GM12878 (cell line): ENCODE measurements around the gene CNOT6L. TPM values are rescaled to one million over a fixed set of nuclear protein-coding genes. Genes with fewer than 3 reads are reported as not detected.

Source experiments
- CUX1 ChIP-seq: IDR thresholded peaks from 2 replicates; pipeline ENCODE4 v1.6.1; 2012; ENCODE audit warnings: improper control_type of control experiment, low read depth, low read length; ENCODE audit not compliant: insufficient replicate concordance
- DPF2 ChIP-seq: fragments of 450-650 bp; IDR thresholded peaks from 2 replicates; pipeline ENCODE4 v1.6.1; 2017; ENCODE audit warnings: mild to moderate bottlenecking
- EGR1 ChIP-seq, 2 experiments: IDR thresholded peaks; 1 replicate in 1 of 2; 2 replicates in 1 of 2; pipeline ENCODE4 v1.6.1; 2011 to 2012; ENCODE audit warnings: low read depth in 2 of 2, low read length in 2 of 2, borderline replicate concordance in 1 of 2, mild to moderate bottlenecking in 1 of 2, moderate library complexity in 1 of 2
- HSF1 ChIP-seq: fragments of 150-350 bp; IDR thresholded peaks from 2 replicates; pipeline ENCODE4 v1.6.1; 2014; ENCODE audit warnings: mild to moderate bottlenecking, low read depth, low read length
- KAT2A ChIP-seq: conservative IDR thresholded peaks from 2 replicates; pipeline ENCODE4 v1.6.1; 2011; ENCODE audit warnings: low read depth, low read length; ENCODE audit not compliant: control insufficient read depth
- MAX ChIP-seq: IDR thresholded peaks from 2 replicates; pipeline ENCODE4 v1.6.1; 2012; ENCODE audit warnings: low read depth, low read length, improper control_type of control experiment
- MEF2A ChIP-seq: IDR thresholded peaks from 2 replicates; pipeline ENCODE4 v1.6.1; 2011; ENCODE audit warnings: low read depth, mild to moderate bottlenecking, low read length, moderate library complexity; ENCODE audit not compliant: insufficient read depth
- MEF2B ChIP-seq: fragments of 450-650 bp; IDR thresholded peaks from 2 replicates; pipeline ENCODE4 v1.6.1; 2018; ENCODE audit warnings: mild to moderate bottlenecking, moderate library complexity; ENCODE audit not compliant: partially characterized antibody, poor library complexity, severe bottlenecking
- MTA3 ChIP-seq: IDR thresholded peaks from 2 replicates; pipeline ENCODE4 v1.6.1; 2012; ENCODE audit warnings: low read length, inconsistent platforms, borderline replicate concordance
- NR2C2 ChIP-seq: IDR thresholded peaks from 2 replicates; pipeline ENCODE4 v1.6.1; 2011; ENCODE audit warnings: borderline replicate concordance, low read depth; ENCODE audit not compliant: control insufficient read depth, insufficient read length
- RB1 ChIP-seq: fragments of 450-650 bp; formaldehyde crosslinking; IDR thresholded peaks from 2 replicates; pipeline ENCODE4 v1.6.1; 2017; ENCODE audit warnings: mild to moderate bottlenecking, borderline replicate concordance
- RFX5 ChIP-seq: IDR thresholded peaks from 2 replicates; pipeline ENCODE4 v1.6.1; 2011; ENCODE audit warnings: low read depth, low read length, improper control_type of control experiment
- RUNX3 ChIP-seq: IDR thresholded peaks from 2 replicates; pipeline ENCODE4 v1.6.1; 2012; ENCODE audit warnings: low read length, inconsistent platforms
- SUPT20H ChIP-seq: IDR thresholded peaks from 2 replicates; pipeline ENCODE4 v1.6.1; 2011; ENCODE audit warnings: low read depth, mild to moderate bottlenecking, low read length, moderate library complexity, borderline replicate concordance; ENCODE audit not compliant: control insufficient read depth
- TAF1 ChIP-seq: IDR thresholded peaks from 2 replicates; pipeline ENCODE4 v1.6.1; 2011; ENCODE audit warnings: mild to moderate bottlenecking, low read depth, low read length, borderline replicate concordance
- TCF12 ChIP-seq: IDR thresholded peaks from 2 replicates; pipeline ENCODE4 v1.6.1; 2011; ENCODE audit warnings: low read depth, mild to moderate bottlenecking, low read length
- WRNIP1 ChIP-seq: IDR thresholded peaks from 2 replicates; pipeline ENCODE4 v1.6.1; 2011; ENCODE audit warnings: low read depth, low read length, improper control_type of control experiment, borderline replicate concordance
- YY1 ChIP-seq: IDR thresholded peaks from 2 replicates; pipeline ENCODE4 v1.6.1; 2011; ENCODE audit warnings: low read depth, mild to moderate bottlenecking, low read length
- ZBTB4 ChIP-seq: fragments of 450-650 bp; formaldehyde crosslinking; IDR thresholded peaks from 2 replicates; pipeline ENCODE4 v1.4.0; 2022; ENCODE audit warnings: mild to moderate bottlenecking, moderate library complexity
- polyA plus RNA-seq, 11 experiments: library from polyadenylated mRNA; depleted of rRNA in 4 of 11; unstranded in 6 of 11; stranded (reverse) in 5 of 11; fragments of >200 nt; fragmentation: Nextera tagmentation in 4 of 11; fragmentation: Illumina TruSeq in 1 of 11; extraction: Ambion mirVana in 4 of 11; extraction: Trizol in 1 of 11; gene quantifications; 1 replicate in 1 of 11; 2 replicates in 10 of 11; pipeline versions ENCODE4 v1.2.1 to v1.2.3, GENCODE V29; 2011 to 2016; ENCODE audit warnings: inconsistent platforms in 2 of 11, missing spikeins in 2 of 11, low read depth in 1 of 11
- total RNA-seq, 4 experiments: library from RNA; depleted of rRNA in 3 of 4; stranded (reverse); fragments of >200 nt in 3 of 4; fragmentation: Illumina TruSeq in 1 of 4; extraction: Trizol in 1 of 4; gene quantifications; 2 replicates each; pipeline versions ENCODE4 v1.2.1 to v1.2.3, GENCODE V29; 2013 to 2021

The CNOT6L gene
- total and polyA plus RNA-seq, 10 of the 15 experiments (the other 5 are each of a cell fraction or from before 2014, with no cell fraction given): 1.1 to 10.0 (median 3.0) TPM

GRCh38 chr4:77862478-77863216, 43.5 kb upstream of the CNOT6L start, which contains the start of gene MRPL1 (continued):
- TF ChIP-seq HSF1 (no peak), TAF1 (peak; percentile 99), EGR1 (IDR thresholded peaks at IDR 0.05; ENCODE audit: borderline replicate concordance in 1 of 2, low read depth in 2 of 2, low read length in 2 of 2) (no peak), SUPT20H (no peak), MAX (peak; percentile 87), RFX5 (no peak), DPF2 (no peak), MEF2B (no peak), RB1 (peak; percentile 80; the same call in 1 of the 2 replicates), TCF12 (peak; percentile 60; the same call in 1 of the 2 replicates), NR2C2 (no peak), MEF2A (peak; percentile 63; the same call in 1 of the 2 replicates), YY1 (peak; percentile 99), WRNIP1 (peak; percentile 99), RUNX3 (peak; percentile 89), ZBTB4 (CRISPR knock-in tag) (no peak), CUX1 (no peak), MTA3 (peak; percentile 22; the same call in 1 of the 2 replicates), KAT2A (no peak)
